Left ventricle myocardium inferior (tissue), 1 donor: Measurements from ENCODE around the gene TEAD1. TPM values are rescaled to one million over a fixed set of nuclear protein-coding genes. Genes with fewer than 3 reads are reported as not detected.

ENCODE experiments used
- DNase-seq: peaks from one replicate; pipeline ENCODE4 v3.0.0-alpha.2; 2020
- H3K27ac ChIP-seq: fragments of 200-600 bp; replicated peaks from 2 replicates; pipeline ENCODE4 v1.8.0; 2021
- H3K27me3 ChIP-seq: fragments of 200-600 bp; 2 replicates; pipeline ENCODE4 v1.8.0; 2021; ENCODE audit warnings: low read depth
- H3K36me3 ChIP-seq: fragments of 200-600 bp; 2 replicates; pipeline ENCODE4 v1.8.0; 2021
- H3K4me1 ChIP-seq: fragments of 200-600 bp; 2 replicates; pipeline ENCODE4 v1.8.0; 2021
- H3K4me3 ChIP-seq: fragments of 200-600 bp; 2 replicates; pipeline ENCODE4 v1.8.0; 2021; ENCODE audit warnings: mild to moderate bottlenecking, moderate library complexity
- H3K9me3 ChIP-seq: fragments of 200-600 bp; replicated peaks from 2 replicates; pipeline ENCODE4 v1.8.0; 2021
- intact Hi-C: fragments of 100-400 bp; cut with micrococcal nuclease; formaldehyde crosslinking; loops from one replicate; pipeline ENCODE4 v1.11.0; 2022
- total RNA-seq: library from RNA; stranded (reverse); fragmentation: NEBNext Ultra II Directional; extraction: Animal tissue kit (Norgen Biotek cat#: 25700); gene quantifications from one replicate; pipeline ENCODE4 v1.2.1, GENCODE V29; 2021
- TF ChIP-seq, protein P1 (sequence below): fragments of 200-600 bp; IDR thresholded peaks from 2 replicates; pipeline ENCODE4 v1.8.0; 2021; ENCODE audit warnings: antibody characterized with exemption, mild to moderate bottlenecking, borderline replicate concordance
- donor health status: DM: no; HTN: yes; CAD: no; lungs with severe emphysema.

Gene TEAD1
- total RNA-seq, 1 donor from 2014 or later, result 121 TPM

- intact Hi-C loops, result no loop called here
- no peak for DNase-seq
- H3K9me3 ChIP-seq, result peaks cover 47% of the 10 kb centered on the region
- H3K4me3 ChIP-seq, result no peak overlapping the region
- TF ChIP-seq, protein P1, sequence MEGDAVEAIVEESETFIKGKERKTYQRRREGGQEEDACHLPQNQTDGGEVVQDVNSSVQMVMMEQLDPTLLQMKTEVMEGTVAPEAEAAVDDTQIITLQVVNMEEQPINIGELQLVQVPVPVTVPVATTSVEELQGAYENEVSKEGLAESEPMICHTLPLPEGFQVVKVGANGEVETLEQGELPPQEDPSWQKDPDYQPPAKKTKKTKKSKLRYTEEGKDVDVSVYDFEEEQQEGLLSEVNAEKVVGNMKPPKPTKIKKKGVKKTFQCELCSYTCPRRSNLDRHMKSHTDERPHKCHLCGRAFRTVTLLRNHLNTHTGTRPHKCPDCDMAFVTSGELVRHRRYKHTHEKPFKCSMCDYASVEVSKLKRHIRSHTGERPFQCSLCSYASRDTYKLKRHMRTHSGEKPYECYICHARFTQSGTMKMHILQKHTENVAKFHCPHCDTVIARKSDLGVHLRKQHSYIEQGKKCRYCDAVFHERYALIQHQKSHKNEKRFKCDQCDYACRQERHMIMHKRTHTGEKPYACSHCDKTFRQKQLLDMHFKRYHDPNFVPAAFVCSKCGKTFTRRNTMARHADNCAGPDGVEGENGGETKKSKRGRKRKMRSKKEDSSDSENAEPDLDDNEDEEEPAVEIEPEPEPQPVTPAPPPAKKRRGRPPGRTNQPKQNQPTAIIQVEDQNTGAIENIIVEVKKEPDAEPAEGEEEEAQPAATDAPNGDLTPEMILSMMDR, result no peak
- no peaks in the 10 kb centered on the region for H3K27me3 ChIP-seq
- H3K27ac ChIP-seq, result no peak overlapping the region
- no peaks in the 10 kb centered on the region for H3K4me1 ChIP-seq
- H3K36me3 ChIP-seq, result no peaks in the 10 kb centered on the region
Measured at GRCh38 chr11:12653729-12654128, 20.5 kb upstream of the TEAD1 start.

GRCh38 chr11:12655842-12656241 lies 18.4 kb upstream of the TEAD1 start:
- intact Hi-C loops, result no loop called here
- Histone ChIP-seq H3K27me3 (no peaks in the 10 kb centered on the region), H3K9me3 (peaks cover 47% of the 10 kb centered on the region), H3K4me1 (no peaks in the 10 kb centered on the region), H3K27ac (no peak overlapping the region), H3K4me3 (no peak overlapping the region), H3K36me3 (no peaks in the 10 kb centered on the region)
- DNase-seq, result no peak
- TF ChIP-seq, protein P1, result no peak

DNA sequence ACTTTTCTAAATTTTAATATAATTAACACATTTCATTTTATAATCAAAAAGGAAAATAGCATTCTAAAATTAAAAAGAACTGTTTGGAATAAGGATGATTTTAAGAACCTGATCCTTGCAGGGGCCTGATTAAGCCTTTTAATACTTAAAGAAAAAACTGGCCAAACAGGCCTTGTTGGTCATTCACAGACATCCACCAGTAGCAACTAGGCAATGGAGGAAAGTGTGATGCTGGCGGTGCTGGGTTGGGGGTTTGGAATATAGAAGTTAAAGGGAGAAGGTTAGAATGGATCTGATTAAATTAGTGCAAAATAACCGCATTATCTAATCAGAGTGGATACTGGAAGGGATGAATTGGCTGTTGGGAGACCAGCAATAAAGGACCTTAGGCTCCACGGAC lies 16.9 kb upstream of the TEAD1 start:
- H3K36me3 ChIP-seq, result no peaks in the 10 kb centered on the region
- no peaks in the 10 kb centered on the region for H3K27me3 ChIP-seq
- H3K4me1 ChIP-seq, result no peaks in the 10 kb centered on the region
- H3K4me3 ChIP-seq, result no peak overlapping the region
- intact Hi-C loops, result no loop called here
- H3K9me3 ChIP-seq, result peaks cover 47% of the 10 kb centered on the region
- TF ChIP-seq, protein P1, result no peak
- no peak overlapping the region for H3K27ac ChIP-seq
- DNase-seq, result no peak

GRCh38 chr11:12657981-12658380 lies 16.2 kb upstream of the TEAD1 start:
- H3K4me3 ChIP-seq, result no peak overlapping the region
- TF ChIP-seq, protein P1, result no peak
- intact Hi-C loops, result no loop called here
- H3K9me3 ChIP-seq, result peaks cover 47% of the 10 kb centered on the region
- no peak for DNase-seq
- no peaks in the 10 kb centered on the region for H3K4me1 ChIP-seq
- no peaks in the 10 kb centered on the region for H3K36me3 ChIP-seq
- H3K27ac ChIP-seq, result no peak overlapping the region
- H3K27me3 ChIP-seq, result no peaks in the 10 kb centered on the region

- H3K36me3 ChIP-seq, result no peaks in the 10 kb centered on the region
- DNase-seq, result no peak
- H3K27ac ChIP-seq, result no peak overlapping the region
- no peaks in the 10 kb centered on the region for H3K27me3 ChIP-seq
- intact Hi-C loops, result no loop called here
- H3K4me3 ChIP-seq, result no peak overlapping the region
- H3K9me3 ChIP-seq, result peaks cover 10% of the 10 kb centered on the region
- TF ChIP-seq, protein P1, result no peak
- no peaks in the 10 kb centered on the region for H3K4me1 ChIP-seq
Measured at GRCh38 chr11:12662101-12662689, 12.0 kb upstream of the TEAD1 start.
